ENCODE measurements around the gene PPARD.

- TF ChIP-seq CTCF (IDR thresholded peaks at IDR 0.05) = no peak
- no peak for TF ChIP-seq POLR2A (IDR thresholded peaks at IDR 0.05)
- TF ChIP-seq EP300 (IDR thresholded peaks at IDR 0.05) = no peak
Measured at GRCh38 chr6:35402136-35402855, 59.9 kb downstream of the PPARD start.
